HepG2 (cell line): ENCODE measurements around the gene REEP6. TPM values are rescaled to one million over a fixed set of nuclear protein-coding genes. Genes with fewer than 3 reads are reported as not detected.

Source experiments
- CREB1 ChIP-seq, 2 experiments: fragments of 450-650 bp in 1 of 2; IDR thresholded peaks; 2 replicates each; pipeline ENCODE4 v1.6.1; 2016 to 2017; ENCODE audit warnings: control low read depth in 1 of 2, mild to moderate bottlenecking in 1 of 2, missing compliant biosample characterization in 1 of 2, missing genetic modification characterization in 1 of 2
- ISL2 ChIP-seq: sonication (generic); formaldehyde crosslinking; IDR thresholded peaks from 2 replicates; pipeline ENCODE4 v1.5.0; 2020; ENCODE audit warnings: missing genetic modification reagents
- KAT8 ChIP-seq: IDR thresholded peaks from 2 replicates; pipeline ENCODE4 v1.6.1; 2016; ENCODE audit warnings: missing genetic modification reagents, missing compliant biosample characterization
- KDM2A ChIP-seq: sonication (generic); formaldehyde crosslinking; IDR thresholded peaks from 2 replicates; pipeline ENCODE4 v1.4.0; 2020; ENCODE audit warnings: low read depth, missing genetic modification reagents, borderline replicate concordance
- KDM5B ChIP-seq: sonication (generic); formaldehyde crosslinking; IDR thresholded peaks from 2 replicates; pipeline ENCODE4 v1.4.0; 2020; ENCODE audit warnings: missing genetic modification reagents, mild to moderate bottlenecking, borderline replicate concordance
- KLF6 ChIP-seq: IDR thresholded peaks from 2 replicates; pipeline ENCODE4 v1.8.0; 2016; ENCODE audit warnings: missing biosample characterization, missing genetic modification reagents
- MED13 ChIP-seq: sonication (generic); formaldehyde crosslinking; IDR thresholded peaks from 2 replicates; pipeline ENCODE4 v1.5.0; 2020; ENCODE audit warnings: missing genetic modification reagents
- MLLT10 ChIP-seq: sonication (generic); formaldehyde crosslinking; IDR thresholded peaks from 2 replicates; pipeline ENCODE4 v1.4.0; 2020; ENCODE audit warnings: missing genetic modification reagents
- NFIB ChIP-seq: sonication (generic); formaldehyde crosslinking; IDR thresholded peaks from 2 replicates; pipeline ENCODE4 v1.9.0; 2021; ENCODE audit warnings: missing genetic modification reagents, mild to moderate bottlenecking, borderline replicate concordance
- SUZ12 ChIP-seq: fragments of 150-350 bp; IDR thresholded peaks from 2 replicates; pipeline ENCODE4 v1.6.1; 2014; ENCODE audit warnings: low read depth, low read length
- ZMYM4 ChIP-seq: sonication (generic); formaldehyde crosslinking; IDR thresholded peaks from 2 replicates; pipeline ENCODE4 v1.8.1; 2023; ENCODE audit warnings: mild to moderate bottlenecking, missing genetic modification reagents
- ZNF30 ChIP-seq: sonication (generic); formaldehyde crosslinking; IDR thresholded peaks from 2 replicates; pipeline ENCODE4 v1.5.0; 2020; ENCODE audit warnings: mild to moderate bottlenecking, missing genetic modification reagents
- ZNF317 ChIP-seq: sonication (generic); formaldehyde crosslinking; IDR thresholded peaks from 2 replicates; pipeline ENCODE4 v1.5.0; 2020; ENCODE audit warnings: mild to moderate bottlenecking, missing genetic modification reagents
- ZNF569 ChIP-seq: sonication (generic); formaldehyde crosslinking; IDR thresholded peaks from 2 replicates; pipeline ENCODE4 v1.5.0; 2020; ENCODE audit warnings: mild to moderate bottlenecking, missing genetic modification reagents, moderate library complexity, borderline replicate concordance
- ZNF589 ChIP-seq: sonication (generic); formaldehyde crosslinking; conservative IDR thresholded peaks from 2 replicates; pipeline ENCODE4 v1.8.0; 2022; ENCODE audit warnings: mild to moderate bottlenecking, moderate library complexity, missing genetic modification reagents
- ZNF737 ChIP-seq: sonication (generic); formaldehyde crosslinking; IDR thresholded peaks from 2 replicates; pipeline ENCODE4 v1.5.0; 2020; ENCODE audit warnings: missing genetic modification reagents, mild to moderate bottlenecking, borderline replicate concordance
- ZNF841 ChIP-seq: sonication (generic); formaldehyde crosslinking; IDR thresholded peaks from 2 replicates; pipeline ENCODE4 v1.8.1; 2023; ENCODE audit warnings: missing genetic modification reagents, borderline replicate concordance
- polyA plus RNA-seq, 8 experiments: library from polyadenylated mRNA; depleted of rRNA in 3 of 8; stranded (reverse) in 7 of 8; unstranded in 1 of 8; fragments of >200 nt; fragmentation: Illumina TruSeq in 4 of 8; extraction: Trizol in 4 of 8; gene quantifications; 2 replicates each; pipeline versions ENCODE4 v1.2.1 to v1.2.3, GENCODE V29; 2011 to 2016; ENCODE audit warnings: low read depth in 4 of 8, missing spikeins in 1 of 8, mixed read lengths in 1 of 8; ENCODE audit not compliant: insufficient read depth in 1 of 8
- total RNA-seq, 5 experiments: library from RNA; depleted of rRNA; stranded (reverse); fragments of >200 nt; fragmentation: Illumina TruSeq; extraction: Trizol; gene quantifications; 2 replicates each; pipeline ENCODE4 v1.2.3, GENCODE V29; 2016; ENCODE audit warnings: low read depth in 1 of 5
- TF ChIP-seq, protein P1 (sequence below): sonication (generic); formaldehyde crosslinking; IDR thresholded peaks from 2 replicates; pipeline ENCODE4 v1.5.0; 2020; ENCODE audit warnings: mild to moderate bottlenecking, missing genetic modification reagents
- TF ChIP-seq, protein P2 (sequence below): sonication (generic); formaldehyde crosslinking; IDR thresholded peaks from 2 replicates; pipeline ENCODE4 v1.4.0; 2020; ENCODE audit warnings: mild to moderate bottlenecking, missing genetic modification reagents
- TF ChIP-seq, protein P3 (sequence below): sonication (generic); formaldehyde crosslinking; IDR thresholded peaks from 2 replicates; pipeline ENCODE4 v1.4.0; 2020; ENCODE audit warnings: mild to moderate bottlenecking, low read depth, missing genetic modification reagents
- TF ChIP-seq, protein P4 (sequence below): sonication (generic); formaldehyde crosslinking; IDR thresholded peaks from 2 replicates; pipeline ENCODE4 v1.4.0; 2020; ENCODE audit warnings: missing genetic modification reagents, mild to moderate bottlenecking, borderline replicate concordance
- TF ChIP-seq, protein P5 (sequence below): sonication (generic); formaldehyde crosslinking; IDR thresholded peaks from 2 replicates; pipeline ENCODE4 v1.5.1; 2020; ENCODE audit warnings: missing genetic modification reagents, mild to moderate bottlenecking, borderline replicate concordance

The REEP6 gene
- total and polyA plus RNA-seq, 2 of the 13 experiments (the other 11 are each of a cell fraction or from before 2014, with no cell fraction given): 10.0 to 28.8 TPM

DNA sequence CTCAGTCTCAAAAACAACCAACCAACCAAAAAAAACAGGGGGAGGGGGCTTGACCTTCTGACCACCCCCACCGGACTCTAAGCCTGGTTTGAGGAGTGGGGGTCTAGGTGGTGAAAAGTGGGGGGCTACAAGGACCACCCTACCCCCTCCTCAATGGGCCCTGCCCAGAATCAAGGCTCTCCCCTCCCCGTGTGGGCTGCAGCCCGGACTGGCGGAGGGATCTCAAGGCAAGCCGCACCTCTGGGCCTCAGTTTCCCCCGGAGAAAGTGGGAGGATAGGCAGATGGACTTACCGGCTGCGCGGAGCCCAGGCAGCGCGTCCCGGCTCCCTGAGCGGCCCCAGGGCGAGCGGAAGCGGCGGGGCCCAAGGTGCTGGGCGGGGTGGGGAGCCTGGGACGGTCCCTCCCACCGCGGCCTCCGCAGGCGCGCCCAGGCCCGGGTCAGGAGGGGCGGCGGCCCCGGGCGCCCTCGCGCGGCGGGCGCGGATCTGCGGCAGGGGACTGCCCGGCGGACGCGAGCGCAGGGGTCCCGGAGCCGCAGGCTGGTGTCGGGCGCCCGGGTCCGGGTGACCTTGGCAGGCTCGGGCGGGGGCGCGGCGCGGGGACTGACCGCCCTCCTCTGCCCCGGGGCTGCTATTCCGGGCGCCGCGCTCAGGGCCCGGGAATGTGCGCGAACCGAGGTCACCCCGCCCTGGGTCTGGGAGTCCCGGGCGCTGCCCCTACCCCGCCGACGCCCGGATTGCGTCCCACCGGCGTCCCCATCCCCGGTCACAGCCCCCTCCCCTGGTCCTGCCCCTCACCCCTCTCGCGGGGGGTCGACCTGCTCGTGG, 21.9 kb downstream of the REEP6 start, which contains the start of gene ADAMTSL5 (continued):
- TF ChIP-seq KLF6 (CRISPR knock-in tag): no peak
- no peak for TF ChIP-seq ZNF30 (CRISPR knock-in tag)
- TF ChIP-seq, protein P1, sequence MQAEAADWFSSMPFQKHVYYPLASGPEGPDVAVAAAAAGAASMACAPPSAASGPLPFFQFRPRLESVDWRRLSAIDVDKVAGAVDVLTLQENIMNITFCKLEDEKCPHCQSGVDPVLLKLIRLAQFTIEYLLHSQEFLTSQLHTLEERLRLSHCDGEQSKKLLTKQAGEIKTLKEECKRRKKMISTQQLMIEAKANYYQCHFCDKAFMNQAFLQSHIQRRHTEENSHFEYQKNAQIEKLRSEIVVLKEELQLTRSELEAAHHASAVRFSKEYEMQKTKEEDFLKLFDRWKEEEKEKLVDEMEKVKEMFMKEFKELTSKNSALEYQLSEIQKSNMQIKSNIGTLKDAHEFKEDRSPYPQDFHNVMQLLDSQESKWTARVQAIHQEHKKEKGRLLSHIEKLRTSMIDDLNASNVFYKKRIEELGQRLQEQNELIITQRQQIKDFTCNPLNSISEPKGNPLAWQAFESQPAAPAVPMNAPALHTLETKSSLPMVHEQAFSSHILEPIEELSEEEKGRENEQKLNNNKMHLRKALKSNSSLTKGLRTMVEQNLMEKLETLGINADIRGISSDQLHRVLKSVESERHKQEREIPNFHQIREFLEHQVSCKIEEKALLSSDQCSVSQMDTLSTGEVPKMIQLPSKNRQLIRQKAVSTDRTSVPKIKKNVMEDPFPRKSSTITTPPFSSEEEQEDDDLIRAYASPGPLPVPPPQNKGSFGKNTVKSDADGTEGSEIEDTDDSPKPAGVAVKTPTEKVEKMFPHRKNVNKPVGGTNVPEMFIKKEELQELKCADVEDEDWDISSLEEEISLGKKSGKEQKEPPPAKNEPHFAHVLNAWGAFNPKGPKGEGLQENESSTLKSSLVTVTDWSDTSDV (CRISPR knock-in tag): no peak
- no peak for TF ChIP-seq ZNF317 (CRISPR knock-in tag)
- TF ChIP-seq KDM2A (CRISPR knock-in tag): peak; percentile 57
- TF ChIP-seq ZMYM4: no peak
- TF ChIP-seq MLLT10 (CRISPR knock-in tag): no peak
- no peak for TF ChIP-seq KDM5B (CRISPR knock-in tag)
- no peak for TF ChIP-seq ZNF569 (CRISPR knock-in tag)
- TF ChIP-seq, protein P2, sequence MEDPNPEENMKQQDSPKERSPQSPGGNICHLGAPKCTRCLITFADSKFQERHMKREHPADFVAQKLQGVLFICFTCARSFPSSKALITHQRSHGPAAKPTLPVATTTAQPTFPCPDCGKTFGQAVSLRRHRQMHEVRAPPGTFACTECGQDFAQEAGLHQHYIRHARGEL (CRISPR knock-in tag): no peak
- no peak for TF ChIP-seq NFIB
- TF ChIP-seq, protein P3, sequence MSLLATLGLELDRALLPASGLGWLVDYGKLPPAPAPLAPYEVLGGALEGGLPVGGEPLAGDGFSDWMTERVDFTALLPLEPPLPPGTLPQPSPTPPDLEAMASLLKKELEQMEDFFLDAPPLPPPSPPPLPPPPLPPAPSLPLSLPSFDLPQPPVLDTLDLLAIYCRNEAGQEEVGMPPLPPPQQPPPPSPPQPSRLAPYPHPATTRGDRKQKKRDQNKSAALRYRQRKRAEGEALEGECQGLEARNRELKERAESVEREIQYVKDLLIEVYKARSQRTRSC: no peak
- TF ChIP-seq KAT8 (CRISPR knock-in tag): no peak
- TF ChIP-seq, protein P4, sequence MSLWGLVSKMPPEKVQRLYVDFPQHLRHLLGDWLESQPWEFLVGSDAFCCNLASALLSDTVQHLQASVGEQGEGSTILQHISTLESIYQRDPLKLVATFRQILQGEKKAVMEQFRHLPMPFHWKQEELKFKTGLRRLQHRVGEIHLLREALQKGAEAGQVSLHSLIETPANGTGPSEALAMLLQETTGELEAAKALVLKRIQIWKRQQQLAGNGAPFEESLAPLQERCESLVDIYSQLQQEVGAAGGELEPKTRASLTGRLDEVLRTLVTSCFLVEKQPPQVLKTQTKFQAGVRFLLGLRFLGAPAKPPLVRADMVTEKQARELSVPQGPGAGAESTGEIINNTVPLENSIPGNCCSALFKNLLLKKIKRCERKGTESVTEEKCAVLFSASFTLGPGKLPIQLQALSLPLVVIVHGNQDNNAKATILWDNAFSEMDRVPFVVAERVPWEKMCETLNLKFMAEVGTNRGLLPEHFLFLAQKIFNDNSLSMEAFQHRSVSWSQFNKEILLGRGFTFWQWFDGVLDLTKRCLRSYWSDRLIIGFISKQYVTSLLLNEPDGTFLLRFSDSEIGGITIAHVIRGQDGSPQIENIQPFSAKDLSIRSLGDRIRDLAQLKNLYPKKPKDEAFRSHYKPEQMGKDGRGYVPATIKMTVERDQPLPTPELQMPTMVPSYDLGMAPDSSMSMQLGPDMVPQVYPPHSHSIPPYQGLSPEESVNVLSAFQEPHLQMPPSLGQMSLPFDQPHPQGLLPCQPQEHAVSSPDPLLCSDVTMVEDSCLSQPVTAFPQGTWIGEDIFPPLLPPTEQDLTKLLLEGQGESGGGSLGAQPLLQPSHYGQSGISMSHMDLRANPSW (CRISPR knock-in tag): no peak
- TF ChIP-seq ZNF589: no peak
- no peak for TF ChIP-seq ISL2
- TF ChIP-seq SUZ12: no peak
- no peak for TF ChIP-seq MED13 (CRISPR knock-in tag)
- no peak for TF ChIP-seq ZNF737
- TF ChIP-seq ZNF841: no peak
- TF ChIP-seq CREB1 (IDR thresholded peaks at IDR 0.05): no peak
- no peak for TF ChIP-seq CREB1 (CRISPR knock-in tag; IDR thresholded peaks at IDR 0.05)
- TF ChIP-seq, protein P5, sequence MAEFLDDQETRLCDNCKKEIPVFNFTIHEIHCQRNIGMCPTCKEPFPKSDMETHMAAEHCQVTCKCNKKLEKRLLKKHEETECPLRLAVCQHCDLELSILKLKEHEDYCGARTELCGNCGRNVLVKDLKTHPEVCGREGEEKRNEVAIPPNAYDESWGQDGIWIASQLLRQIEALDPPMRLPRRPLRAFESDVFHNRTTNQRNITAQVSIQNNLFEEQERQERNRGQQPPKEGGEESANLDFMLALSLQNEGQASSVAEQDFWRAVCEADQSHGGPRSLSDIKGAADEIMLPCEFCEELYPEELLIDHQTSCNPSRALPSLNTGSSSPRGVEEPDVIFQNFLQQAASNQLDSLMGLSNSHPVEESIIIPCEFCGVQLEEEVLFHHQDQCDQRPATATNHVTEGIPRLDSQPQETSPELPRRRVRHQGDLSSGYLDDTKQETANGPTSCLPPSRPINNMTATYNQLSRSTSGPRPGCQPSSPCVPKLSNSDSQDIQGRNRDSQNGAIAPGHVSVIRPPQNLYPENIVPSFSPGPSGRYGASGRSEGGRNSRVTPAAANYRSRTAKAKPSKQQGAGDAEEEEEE: no peak
